Activated T-cell treated with anti-CD3 and anti-CD28 coated beads, Interleukin-2, amount 50 U/mL, for 72 hours (primary cell): Measurements from ENCODE around the gene ZNF503. TPM values are rescaled to one million over a fixed set of nuclear protein-coding genes. Genes with fewer than 3 reads are reported as not detected.
A peak's percentile ranks its signal among the peaks of the same experiment; 100 is the strongest.

Experiments used
- ATAC-seq, 2 donors: fragments of 150-1000 bp; cut with Tn5 transposase; replicated peaks in 1 of 2; 2 replicates each; pipeline ENCODE4 v1.10.0; 2021; ENCODE audit warnings: moderate library complexity in 2 of 2, mild to moderate bottlenecking in 1 of 2
- DNase-seq, 2 donors: peaks; one replicate each; pipeline ENCODE4 v3.0.0; 2021 to 2022; ENCODE audit warnings: mixed read lengths in 1 of 2
- H3K27ac Mint-ChIP-seq: one replicate; pipeline ENCODE4 v1.8.0; 2022; ENCODE audit warnings: mild to moderate bottlenecking, moderate library complexity, mixed read lengths
- H3K27me3 Mint-ChIP-seq: one replicate; pipeline ENCODE4 v1.8.0; 2022; ENCODE audit warnings: low read depth, mixed read lengths
- H3K36me3 Mint-ChIP-seq, 2 donors: one replicate each; pipeline ENCODE4 v1.8.0; 2022; ENCODE audit warnings: mixed read lengths in 2 of 2, mild to moderate bottlenecking in 1 of 2; ENCODE audit not compliant: insufficient read depth in 2 of 2
- H3K4me1 Mint-ChIP-seq: one replicate; pipeline ENCODE4 v1.8.0; 2022; ENCODE audit warnings: low read depth, mixed read lengths
- H3K4me3 Mint-ChIP-seq, 2 donors: one replicate each; pipeline ENCODE4 v1.8.0; 2022; ENCODE audit warnings: mild to moderate bottlenecking in 2 of 2, mixed read lengths in 2 of 2, moderate library complexity in 2 of 2
- H3K9me3 Mint-ChIP-seq, 2 donors: one replicate each; pipeline ENCODE4 v1.8.0; 2022; ENCODE audit warnings: mixed read lengths in 2 of 2
- total RNA-seq, 2 donors: library from RNA; stranded (reverse); gene quantifications; one replicate each; pipeline ENCODE4 v1.2.3, GENCODE V29; 2022

The ZNF503 gene
- total RNA-seq, 2 donors from 2014 or later: 0.50 to 1.3 TPM

GRCh38 chr10:75428434-75429158 lies 27.0 kb upstream of the ZNF503 start:
- DNase-seq (no peak), ATAC-seq (no peak)
- Mint-ChIP-seq H3K4me1 (peaks cover 5% of the 10 kb centered on the region), H3K36me3 (no peaks in the 10 kb centered on the region), H3K9me3 (no peaks in the 10 kb centered on the region), H3K27me3 (peaks cover 43% of the 10 kb centered on the region), H3K27ac (no peak overlapping the region), H3K4me3 (no peak overlapping the region)

- H3K4me1 Mint-ChIP-seq: peaks cover 5% of the 10 kb centered on the region
- no peaks in the 10 kb centered on the region for H3K36me3 Mint-ChIP-seq
- H3K27ac Mint-ChIP-seq: no peak overlapping the region
- peaks cover 37% of the 10 kb centered on the region for H3K27me3 Mint-ChIP-seq
- H3K9me3 Mint-ChIP-seq: no peaks in the 10 kb centered on the region
- ATAC-seq (no peak), DNase-seq (no peak)
- no peak overlapping the region for H3K4me3 Mint-ChIP-seq
These were observed 26.4 kb upstream of the ZNF503 start for GRCh38 chr10:75427951-75428350.

DNA sequence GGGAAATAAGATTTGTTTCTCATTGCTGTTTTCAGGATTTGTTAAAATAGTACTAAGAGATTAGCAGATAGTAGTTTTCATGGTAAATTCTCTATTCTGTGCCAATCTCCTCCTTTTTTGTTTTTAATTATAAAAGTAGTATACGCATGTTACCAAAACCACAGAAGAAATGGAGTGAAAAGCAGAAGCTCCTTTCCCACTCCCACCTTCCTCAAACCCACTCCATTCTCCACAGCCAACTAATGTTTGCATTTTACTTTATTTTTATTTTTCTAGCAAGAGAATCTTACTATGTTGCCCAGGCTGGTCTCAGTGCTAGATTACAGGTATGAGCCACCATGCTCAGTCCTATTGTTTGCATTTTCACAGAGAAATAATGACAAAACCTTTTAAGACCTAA lies 25.3 kb upstream of the ZNF503 start:
- H3K36me3 Mint-ChIP-seq: no peaks in the 10 kb centered on the region
- H3K4me1 Mint-ChIP-seq: peaks cover 2% of the 10 kb centered on the region
- peaks cover 26% of the 10 kb centered on the region for H3K27me3 Mint-ChIP-seq
- ATAC-seq (no peak), DNase-seq (no peak)
- H3K9me3 Mint-ChIP-seq: no peaks in the 10 kb centered on the region
- H3K4me3 Mint-ChIP-seq: no peak overlapping the region
- no peak overlapping the region for H3K27ac Mint-ChIP-seq

- H3K36me3 Mint-ChIP-seq: no peaks in the 10 kb centered on the region
- peaks cover 19% of the 10 kb centered on the region for H3K27me3 Mint-ChIP-seq
- H3K27ac Mint-ChIP-seq: no peak overlapping the region
- H3K4me1 Mint-ChIP-seq: no peaks in the 10 kb centered on the region
- DNase-seq (no peak), ATAC-seq (no peak)
- no peak overlapping the region for H3K4me3 Mint-ChIP-seq
- H3K9me3 Mint-ChIP-seq: no peaks in the 10 kb centered on the region
These were observed 23.9 kb upstream of the ZNF503 start for GRCh38 chr10:75425291-75426079.

GRCh38 chr10:75424571-75424970 lies 23.0 kb upstream of the ZNF503 start:
- DNase-seq: no peak
- Mint-ChIP-seq H3K27ac (no peak overlapping the region), H3K27me3 (peaks cover 10% of the 10 kb centered on the region), H3K4me3 (no peak overlapping the region), H3K36me3 (no peaks in the 10 kb centered on the region), H3K4me1 (no peaks in the 10 kb centered on the region), H3K9me3 (no peaks in the 10 kb centered on the region)
- ATAC-seq: no peak

DNA sequence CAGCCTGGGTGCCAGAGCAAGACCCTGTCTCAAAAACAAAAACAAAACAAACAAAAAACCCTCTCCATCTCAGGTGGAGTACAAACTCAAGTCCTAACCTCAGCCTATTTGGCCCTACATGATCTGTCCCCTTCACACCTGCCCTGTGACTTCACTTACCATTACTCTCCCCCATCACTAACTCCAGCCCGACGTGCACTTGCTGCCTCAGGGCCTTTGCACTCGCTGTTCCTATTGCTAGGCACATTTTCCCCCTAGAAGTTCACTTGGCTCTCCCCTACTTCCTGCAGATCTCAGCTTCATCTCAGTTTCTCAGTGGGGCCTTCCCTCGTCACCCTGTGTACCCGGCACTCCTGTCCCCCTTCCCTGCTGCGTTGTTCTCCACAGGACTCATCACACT lies 21.3 kb upstream of the ZNF503 start:
- DNase-seq (no peak), ATAC-seq (no peak)
- H3K4me3 Mint-ChIP-seq: no peak overlapping the region
- no peaks in the 10 kb centered on the region for H3K36me3 Mint-ChIP-seq
- H3K4me1 Mint-ChIP-seq: no peaks in the 10 kb centered on the region
- H3K27me3 Mint-ChIP-seq: no peaks in the 10 kb centered on the region
- no peak overlapping the region for H3K27ac Mint-ChIP-seq
- H3K9me3 Mint-ChIP-seq: no peaks in the 10 kb centered on the region

GRCh38 chr10:75418712-75419111 lies 17.1 kb upstream of the ZNF503 start:
- no peaks in the 10 kb centered on the region for H3K36me3 Mint-ChIP-seq

DNA sequence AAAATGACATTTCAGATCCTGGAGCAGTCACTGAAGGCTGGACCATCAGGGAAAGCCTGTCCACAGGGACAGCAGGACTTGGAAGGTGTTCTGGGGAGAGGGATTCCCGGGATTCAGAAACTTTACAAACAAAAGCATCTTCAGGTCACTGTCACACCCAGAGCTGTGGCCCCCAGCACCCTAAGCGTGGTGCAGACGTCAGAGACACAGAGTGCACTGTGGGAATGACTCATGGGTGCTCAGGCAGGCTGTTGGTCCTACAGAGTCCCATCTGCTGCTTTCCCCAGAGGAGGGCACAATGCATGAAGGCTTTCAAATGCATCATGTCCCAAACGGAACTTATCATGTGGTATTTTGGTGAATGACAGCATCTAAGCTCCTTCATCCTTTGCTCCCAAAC lies 16.7 kb upstream of the ZNF503 start:
- H3K4me3 Mint-ChIP-seq: no peak overlapping the region
- ATAC-seq (no peak), DNase-seq (no peak)
- H3K27ac Mint-ChIP-seq: no peak overlapping the region
- no peaks in the 10 kb centered on the region for H3K36me3 Mint-ChIP-seq
- H3K4me1 Mint-ChIP-seq: no peaks in the 10 kb centered on the region
- H3K27me3 Mint-ChIP-seq: peaks cover 32% of the 10 kb centered on the region
- no peaks in the 10 kb centered on the region for H3K9me3 Mint-ChIP-seq

More at GRCh38 chr10:75418712-75419111, 17.1 kb upstream of the ZNF503 start:
- no peaks in the 10 kb centered on the region for H3K4me1 Mint-ChIP-seq
- H3K9me3 Mint-ChIP-seq: no peaks in the 10 kb centered on the region
- no peak overlapping the region for H3K27ac Mint-ChIP-seq
- DNase-seq: no peak
- no peak for ATAC-seq
- H3K27me3 Mint-ChIP-seq: peaks cover 30% of the 10 kb centered on the region
- H3K4me3 Mint-ChIP-seq: no peak overlapping the region

- H3K27me3 Mint-ChIP-seq: peaks cover 38% of the 10 kb centered on the region
- DNase-seq (no peak), ATAC-seq (no peak)
- no peaks in the 10 kb centered on the region for H3K4me1 Mint-ChIP-seq
- no peaks in the 10 kb centered on the region for H3K36me3 Mint-ChIP-seq
- H3K4me3 Mint-ChIP-seq: no peak overlapping the region
- H3K27ac Mint-ChIP-seq: no peak overlapping the region
- H3K9me3 Mint-ChIP-seq: no peaks in the 10 kb centered on the region
These were observed 16.0 kb upstream of the ZNF503 start for GRCh38 chr10:75417522-75417927.

- Mint-ChIP-seq H3K9me3 (no peaks in the 10 kb centered on the region), H3K36me3 (no peaks in the 10 kb centered on the region), H3K27ac (no peak overlapping the region), H3K4me3 (no peak overlapping the region), H3K4me1 (no peaks in the 10 kb centered on the region), H3K27me3 (peaks cover 63% of the 10 kb centered on the region)
- ATAC-seq (no peak), DNase-seq (no peak)
These were observed 13.0 kb upstream of the ZNF503 start for GRCh38 chr10:75414527-75414926.

DNA sequence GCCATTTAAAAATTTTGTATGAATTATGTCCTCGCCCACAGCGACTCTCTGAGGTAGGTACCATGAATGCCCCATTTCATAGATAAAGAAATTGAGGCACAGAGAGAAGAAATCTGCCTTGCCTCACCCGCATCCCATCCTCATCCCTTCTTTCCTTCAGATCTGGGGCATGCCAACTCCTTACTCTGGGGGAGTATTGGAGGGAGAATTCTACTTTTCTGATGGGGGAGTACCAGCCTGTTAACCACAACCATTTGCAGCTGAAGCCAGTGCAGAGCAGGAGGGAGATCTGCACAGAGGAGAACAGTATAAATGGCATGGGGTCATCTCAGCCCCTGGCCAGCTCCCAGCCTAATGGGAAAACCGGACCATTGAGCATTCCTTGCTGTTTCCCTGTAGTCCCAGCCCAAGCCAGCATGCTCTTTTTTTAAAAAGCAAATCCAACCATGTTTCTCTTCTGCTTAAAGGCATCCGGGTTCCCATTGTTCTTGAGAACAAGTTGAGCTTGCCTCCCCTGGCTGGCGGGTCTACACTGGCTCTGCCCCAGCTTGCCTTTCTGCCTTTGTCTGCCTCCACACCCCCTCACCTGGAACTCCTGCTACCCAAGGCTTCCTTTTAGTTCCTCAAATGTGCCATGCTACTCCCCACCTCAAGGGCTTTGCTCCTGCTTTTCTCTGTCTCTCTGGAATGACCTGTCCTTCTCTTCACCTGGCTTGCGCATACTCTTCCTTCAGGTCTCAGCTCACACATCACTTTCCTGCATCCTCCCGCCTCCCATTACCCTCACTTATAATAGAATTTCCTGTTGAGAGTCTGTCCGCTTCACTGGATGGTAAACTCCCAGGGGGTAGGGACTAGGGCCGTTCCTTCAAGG lies 8.8 kb upstream of the ZNF503 start:
- H3K4me3 Mint-ChIP-seq: peak overlapping the region; percentile 74 to 77
- ATAC-seq: no peak
- no peak overlapping the region for H3K27ac Mint-ChIP-seq

DNA sequence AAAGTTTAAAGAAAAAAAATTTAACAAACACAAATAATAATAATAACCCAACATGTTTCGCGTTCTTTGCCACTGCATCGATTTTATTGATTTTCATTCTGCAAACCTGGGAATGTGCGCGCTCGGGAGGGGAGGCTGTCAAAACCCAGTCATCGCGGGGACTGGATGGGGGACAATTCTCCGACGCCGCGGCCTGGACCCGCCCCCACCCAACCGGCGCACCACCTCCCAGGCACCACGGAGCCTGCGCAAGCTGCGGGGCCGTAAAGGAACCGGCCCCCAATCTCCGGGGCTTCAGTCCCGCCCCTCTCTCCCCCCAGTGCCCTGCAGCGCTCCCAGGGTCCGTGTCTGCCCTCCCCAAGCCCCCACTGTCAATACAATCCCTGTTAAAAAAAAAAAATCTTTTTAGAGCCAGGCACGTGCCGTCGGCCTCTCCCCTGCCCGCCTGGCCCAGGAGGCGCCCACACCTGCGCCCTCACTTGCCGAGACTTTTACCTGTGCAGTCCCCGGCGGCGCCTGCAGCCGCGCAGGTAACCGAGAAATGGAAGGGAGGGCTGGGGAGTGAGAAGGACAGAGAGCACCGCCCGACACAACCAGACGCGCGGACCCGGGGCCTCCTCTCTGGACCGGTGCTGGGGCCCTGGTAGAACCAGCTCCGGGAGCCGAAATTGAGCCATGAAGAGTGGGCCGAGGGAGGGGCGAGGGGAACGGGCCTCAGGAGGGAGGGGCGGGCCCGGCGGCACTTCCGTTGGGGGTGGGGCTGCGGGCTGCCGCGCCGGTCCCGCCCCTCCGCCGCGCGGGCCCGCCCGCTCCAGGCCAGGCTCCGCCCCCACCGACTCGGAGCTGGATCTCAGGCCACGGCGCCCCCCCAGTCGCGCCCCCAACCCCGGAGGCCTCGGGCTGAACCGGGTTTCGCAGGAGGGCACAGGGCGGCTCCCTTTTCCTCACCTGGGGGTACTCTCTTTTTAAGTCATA lies 7.6 kb upstream of the ZNF503 start:
- H3K36me3 Mint-ChIP-seq: peaks cover 0 to 2% of the 10 kb centered on the region in 2 donors
- peak overlapping the region; percentile 85 to 86 for H3K4me3 Mint-ChIP-seq
- H3K27ac Mint-ChIP-seq: no peak overlapping the region
- peaks cover 68% of the 10 kb centered on the region for H3K27me3 Mint-ChIP-seq
- ATAC-seq: peak; percentile 82 to 85
- DNase-seq: peak; percentile 57 to 67
- peaks cover 16% of the 10 kb centered on the region for H3K4me1 Mint-ChIP-seq
- no peaks in the 10 kb centered on the region for H3K9me3 Mint-ChIP-seq

More for the DNA sequence above, 8.8 kb upstream of the ZNF503 start:
- peaks cover 70% of the 10 kb centered on the region for H3K27me3 Mint-ChIP-seq
- no peaks in the 10 kb centered on the region for H3K9me3 Mint-ChIP-seq
- H3K4me1 Mint-ChIP-seq: peaks cover 15% of the 10 kb centered on the region
- no peak for DNase-seq
- peaks cover 0 to 2% of the 10 kb centered on the region in 2 donors for H3K36me3 Mint-ChIP-seq
